D721Med (cell line): Measurements from ENCODE around the gene GRK3.

Experiments
- DNase-seq: peaks from one replicate; pipeline ENCODE4 v3.0.0; 2011; ENCODE audit warnings: low spot score; ENCODE audit not compliant: insufficient read length
- FAIRE-seq: peaks from 2 replicates; lab custom pipeline; 2011; peaks lifted over from hg19 to GRCh38; lab: Jason Lieb, UNC
- CTCF ChIP-seq: IDR thresholded peaks from 2 replicates; pipeline ENCODE4 v1.5.1; 2012; ENCODE audit warnings: mild to moderate bottlenecking, control low read depth; ENCODE audit not compliant: insufficient read depth; ENCODE audit errors: missing control alignments

Gene GRK3

GRCh38 chr22:25709758-25710157 lies 145.3 kb downstream of the GRK3 start:
- no peak for DNase-seq
- no peak for TF ChIP-seq CTCF

GRCh38 chr22:25710501-25710900 lies 146.0 kb downstream of the GRK3 start:
- no peak for TF ChIP-seq CTCF
- FAIRE-seq = no peak
- no peak for DNase-seq

More at GRCh38 chr22:25709758-25710157, 145.3 kb downstream of the GRK3 start:
- FAIRE-seq = no peak

- TF ChIP-seq CTCF = no peak
- DNase-seq = no peak
- FAIRE-seq = no peak
Measured at GRCh38 chr22:25711491-25711890, 147.0 kb downstream of the GRK3 start.

- no peak for TF ChIP-seq CTCF
- FAIRE-seq (no peak), DNase-seq (no peak)
Measured at GRCh38 chr22:25712661-25713400, 148.4 kb downstream of the GRK3 start.

- FAIRE-seq = no peak
- DNase-seq = no peak
- TF ChIP-seq CTCF = no peak
Measured at GRCh38 chr22:25714070-25714469, 149.6 kb downstream of the GRK3 start.

- TF ChIP-seq CTCF = no peak
- no peak for DNase-seq
- no peak for FAIRE-seq
Measured at GRCh38 chr22:25714739-25715138, 150.3 kb downstream of the GRK3 start.

GRCh38 chr22:25716637-25717036 lies 152.2 kb downstream of the GRK3 start:
- DNase-seq = no peak
- FAIRE-seq = no peak
- no peak for TF ChIP-seq CTCF
